ENCODE data around the gene MRPL57. TPM values are rescaled to one million over a fixed set of nuclear protein-coding genes. Genes with fewer than 3 reads are reported as not detected.
"Not testable (repeated sequence)": the region's sequence is repeated elsewhere in the genome, so short reads cannot be mapped to it uniquely, and the experiment has no call there.

The MRPL57 gene
- total RNA-seq, 3 donors from 2014 or later: 33.9 to 38.8 (median 36.4) TPM

DNA sequence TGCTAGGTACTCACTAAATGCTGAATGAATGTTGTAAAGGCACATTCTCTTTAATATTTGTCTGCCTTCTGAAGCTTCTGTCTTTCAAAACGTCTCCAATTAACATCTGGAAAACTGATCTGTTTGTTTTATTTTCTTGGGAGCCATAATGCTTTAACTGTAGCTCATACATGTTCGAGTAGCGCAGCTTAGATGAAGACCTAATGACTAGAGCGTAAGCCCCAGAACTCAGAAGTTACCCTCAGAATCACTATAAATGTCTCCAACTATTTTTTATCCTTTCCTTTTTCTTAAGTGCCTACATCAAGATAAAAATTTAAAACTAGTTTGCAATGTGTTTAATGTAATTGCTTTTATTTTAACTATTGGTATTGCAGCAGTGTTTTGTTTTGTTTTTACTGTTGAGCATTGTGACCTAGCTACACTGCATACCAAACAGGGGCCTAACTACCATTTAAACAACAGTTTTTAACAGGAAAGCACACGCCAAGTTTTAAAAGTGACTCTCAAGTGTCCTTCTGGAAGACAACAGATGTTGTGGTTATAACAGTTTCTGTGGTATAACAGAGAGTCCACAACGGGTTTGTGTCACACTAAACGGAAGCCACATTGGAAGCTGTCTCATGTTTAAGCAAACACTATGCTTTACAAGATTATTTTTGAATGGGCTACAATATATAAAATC lies 42.0 kb downstream of the MRPL57 start:
- H3K27ac ChIP-seq: no peak overlapping the region
- H3K27me3 ChIP-seq: no peaks in the 10 kb centered on the region
- DNase-seq (ENCODE audit: low spot score in 2 of 2): no peak
- no peaks in the 10 kb centered on the region for H3K4me1 ChIP-seq
- TF ChIP-seq, protein P1, sequence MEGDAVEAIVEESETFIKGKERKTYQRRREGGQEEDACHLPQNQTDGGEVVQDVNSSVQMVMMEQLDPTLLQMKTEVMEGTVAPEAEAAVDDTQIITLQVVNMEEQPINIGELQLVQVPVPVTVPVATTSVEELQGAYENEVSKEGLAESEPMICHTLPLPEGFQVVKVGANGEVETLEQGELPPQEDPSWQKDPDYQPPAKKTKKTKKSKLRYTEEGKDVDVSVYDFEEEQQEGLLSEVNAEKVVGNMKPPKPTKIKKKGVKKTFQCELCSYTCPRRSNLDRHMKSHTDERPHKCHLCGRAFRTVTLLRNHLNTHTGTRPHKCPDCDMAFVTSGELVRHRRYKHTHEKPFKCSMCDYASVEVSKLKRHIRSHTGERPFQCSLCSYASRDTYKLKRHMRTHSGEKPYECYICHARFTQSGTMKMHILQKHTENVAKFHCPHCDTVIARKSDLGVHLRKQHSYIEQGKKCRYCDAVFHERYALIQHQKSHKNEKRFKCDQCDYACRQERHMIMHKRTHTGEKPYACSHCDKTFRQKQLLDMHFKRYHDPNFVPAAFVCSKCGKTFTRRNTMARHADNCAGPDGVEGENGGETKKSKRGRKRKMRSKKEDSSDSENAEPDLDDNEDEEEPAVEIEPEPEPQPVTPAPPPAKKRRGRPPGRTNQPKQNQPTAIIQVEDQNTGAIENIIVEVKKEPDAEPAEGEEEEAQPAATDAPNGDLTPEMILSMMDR (IDR thresholded peaks at IDR 0.05): no peak
- TF ChIP-seq POLR2AphosphoS5 (IDR thresholded peaks at IDR 0.05) (no peak), POLR2A (IDR thresholded peaks at IDR 0.05) (no peak)
- H3K4me3 ChIP-seq: no peak overlapping the region
- peaks cover 11 to 13% of the 10 kb centered on the region in 2 donors for H3K9me3 ChIP-seq
- intact Hi-C loops (cut with DNase I; ENCODE audit: low total_unique reads): no loop called here
- H3K36me3 ChIP-seq: no peaks in the 10 kb centered on the region

DNA sequence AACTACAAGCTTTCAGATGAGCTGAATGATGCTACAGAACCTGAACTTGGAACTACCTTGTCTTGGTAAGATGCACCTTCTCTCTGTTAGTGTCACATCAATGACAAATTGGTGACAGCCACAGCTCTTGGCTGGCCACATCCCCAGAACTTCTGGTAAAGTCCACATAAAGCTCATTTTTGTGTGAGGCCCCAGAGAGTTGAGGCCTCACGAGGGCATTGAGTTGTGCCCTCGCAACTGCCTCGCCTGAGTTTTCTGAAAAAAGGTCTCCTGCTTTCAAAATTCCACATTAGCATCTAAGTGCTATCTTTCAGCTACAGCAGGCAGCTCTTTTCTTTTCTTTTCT lies 42.6 kb downstream of the MRPL57 start:
- intact Hi-C loops (cut with DNase I; ENCODE audit: low total_unique reads): no loop called here
- Histone ChIP-seq H3K4me1 (no peaks in the 10 kb centered on the region), H3K27ac (no peak overlapping the region), H3K27me3 (no peaks in the 10 kb centered on the region), H3K36me3 (no peaks in the 10 kb centered on the region), H3K9me3 (peaks cover 11 to 13% of the 10 kb centered on the region in 2 donors), H3K4me3 (no peak overlapping the region)
- DNase-seq (ENCODE audit: low spot score in 2 of 2): no peak
- TF ChIP-seq, protein P1 (IDR thresholded peaks at IDR 0.05): no peak
- no peak for TF ChIP-seq POLR2A (IDR thresholded peaks at IDR 0.05)
- TF ChIP-seq POLR2AphosphoS5 (IDR thresholded peaks at IDR 0.05): no peak

DNA sequence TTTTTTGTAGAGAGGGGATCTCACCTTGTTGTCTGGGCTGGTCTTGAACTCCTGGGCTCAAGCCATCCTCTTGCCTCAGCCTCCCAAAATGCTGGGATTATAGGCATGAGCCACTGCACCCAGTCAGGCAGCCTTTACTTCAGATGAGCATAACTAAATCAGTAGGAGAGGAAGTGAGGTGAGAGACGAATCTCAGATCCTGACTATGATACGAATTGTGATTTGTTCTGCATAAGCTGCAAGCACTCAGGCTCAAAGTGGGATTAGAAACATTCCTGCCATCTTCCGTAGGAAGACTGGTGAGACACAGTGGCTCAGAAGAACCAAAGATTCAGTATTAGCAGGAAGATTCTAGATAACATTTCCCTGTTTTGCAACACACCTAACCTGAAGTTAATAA lies 43.3 kb downstream of the MRPL57 start:
- H3K9me3 ChIP-seq: peaks cover 11 to 13% of the 10 kb centered on the region in 2 donors
- H3K4me1 ChIP-seq; H3K27ac ChIP-seq; H3K36me3 ChIP-seq; H3K4me3 ChIP-seq; DNase-seq (ENCODE audit: low spot score in 2 of 2); H3K27me3 ChIP-seq; intact Hi-C loops (cut with DNase I; ENCODE audit: low total_unique reads): not testable (repeated sequence)

DNA sequence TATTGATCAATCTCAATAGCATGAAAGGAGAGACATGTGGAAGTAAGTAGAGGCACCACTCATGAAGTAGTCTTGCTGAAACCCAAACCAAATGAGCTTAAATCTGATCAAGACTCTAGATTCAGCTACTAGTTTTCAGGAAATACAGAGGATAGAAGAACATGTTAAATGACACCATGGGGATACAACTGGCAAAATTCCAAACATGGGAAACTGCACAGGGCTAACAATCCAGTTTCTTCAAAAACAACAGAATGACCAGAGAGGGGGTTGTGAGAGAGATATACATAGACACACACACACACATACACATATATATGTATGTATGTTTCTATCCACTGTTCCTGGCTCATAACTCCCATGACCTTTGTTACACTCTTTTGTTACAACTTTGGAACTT lies 44.8 kb downstream of the MRPL57 start:
- Histone ChIP-seq H3K27ac (no peak overlapping the region), H3K4me3 (no peak overlapping the region), H3K36me3 (no peaks in the 10 kb centered on the region), H3K9me3 (peaks cover 11 to 13% of the 10 kb centered on the region in 2 donors), H3K4me1 (no peaks in the 10 kb centered on the region), H3K27me3 (no peaks in the 10 kb centered on the region)
- intact Hi-C loops (cut with DNase I; ENCODE audit: low total_unique reads): no loop called here
- TF ChIP-seq, protein P1 (IDR thresholded peaks at IDR 0.05): no peak
- TF ChIP-seq POLR2A (IDR thresholded peaks at IDR 0.05): no peak
- no peak for DNase-seq (ENCODE audit: low spot score in 2 of 2)

DNA sequence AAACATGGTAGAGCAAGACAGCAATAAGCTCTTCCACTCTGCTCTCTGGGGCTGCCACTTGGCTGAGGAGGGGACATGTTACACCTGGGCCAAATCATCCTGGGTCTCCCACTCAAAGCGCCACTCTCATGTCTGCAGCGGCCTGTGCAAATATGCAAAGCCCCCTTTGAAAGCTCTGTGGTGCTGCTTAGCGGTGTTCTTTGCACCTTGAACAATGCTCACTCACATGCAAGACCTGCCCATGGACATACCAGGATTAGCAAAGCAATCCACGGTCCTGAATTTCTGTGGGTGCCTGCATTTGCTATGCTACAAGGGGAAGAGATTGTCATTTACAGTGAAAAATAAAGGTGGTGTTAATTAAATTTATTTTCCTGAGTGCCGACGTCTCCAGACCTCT lies 48.6 kb downstream of the MRPL57 start:
- H3K9me3 ChIP-seq: peaks cover 11 to 13% of the 10 kb centered on the region in 2 donors

More for the DNA sequence above, 48.6 kb downstream of the MRPL57 start:
- TF ChIP-seq, protein P1 (IDR thresholded peaks at IDR 0.05): no peak
- no peak for TF ChIP-seq POLR2AphosphoS5 (IDR thresholded peaks at IDR 0.05)
- TF ChIP-seq POLR2A (IDR thresholded peaks at IDR 0.05): no peak
- Histone ChIP-seq H3K4me1 (no peaks in the 10 kb centered on the region), H3K36me3 (no peaks in the 10 kb centered on the region), H3K27ac (no peak overlapping the region), H3K4me3 (no peak overlapping the region), H3K27me3 (no peaks in the 10 kb centered on the region)
- intact Hi-C loops (cut with DNase I; ENCODE audit: low total_unique reads): no loop called here
- DNase-seq (ENCODE audit: low spot score in 2 of 2): no peak

Measured in breast epithelium (tissue), 4 donors.